ENCODE measurements around the gene DLL3.

Gene DLL3

GRCh38 chr19:39500543-39500942 is 1.8 kb downstream of the DLL3 start:
- H3K27ac ChIP-seq (ENCODE audit: low read depth, low read length) = no peak overlapping the region
- TF ChIP-seq, protein P1, sequence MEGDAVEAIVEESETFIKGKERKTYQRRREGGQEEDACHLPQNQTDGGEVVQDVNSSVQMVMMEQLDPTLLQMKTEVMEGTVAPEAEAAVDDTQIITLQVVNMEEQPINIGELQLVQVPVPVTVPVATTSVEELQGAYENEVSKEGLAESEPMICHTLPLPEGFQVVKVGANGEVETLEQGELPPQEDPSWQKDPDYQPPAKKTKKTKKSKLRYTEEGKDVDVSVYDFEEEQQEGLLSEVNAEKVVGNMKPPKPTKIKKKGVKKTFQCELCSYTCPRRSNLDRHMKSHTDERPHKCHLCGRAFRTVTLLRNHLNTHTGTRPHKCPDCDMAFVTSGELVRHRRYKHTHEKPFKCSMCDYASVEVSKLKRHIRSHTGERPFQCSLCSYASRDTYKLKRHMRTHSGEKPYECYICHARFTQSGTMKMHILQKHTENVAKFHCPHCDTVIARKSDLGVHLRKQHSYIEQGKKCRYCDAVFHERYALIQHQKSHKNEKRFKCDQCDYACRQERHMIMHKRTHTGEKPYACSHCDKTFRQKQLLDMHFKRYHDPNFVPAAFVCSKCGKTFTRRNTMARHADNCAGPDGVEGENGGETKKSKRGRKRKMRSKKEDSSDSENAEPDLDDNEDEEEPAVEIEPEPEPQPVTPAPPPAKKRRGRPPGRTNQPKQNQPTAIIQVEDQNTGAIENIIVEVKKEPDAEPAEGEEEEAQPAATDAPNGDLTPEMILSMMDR (IDR thresholded peaks at IDR 0.05; ENCODE audit: insufficient read depth, low read length, poor library complexity, severe bottlenecking) = no peak
- no peak for TF ChIP-seq EZH2phosphoT487 (conservative IDR thresholded peaks at IDR 0.05; ENCODE audit: low read length)
- no peak overlapping the region for H3K4me2 ChIP-seq (ENCODE audit: low read depth, low read length, poor library complexity, severe bottlenecking)
- H3K27me3 ChIP-seq (ENCODE audit: low read length) = no peaks in the 10 kb centered on the region
- no peaks in the 10 kb centered on the region for H3F3A ChIP-seq (ENCODE audit: insufficient read depth)
- no peak overlapping the region for H3K4me3 ChIP-seq (ENCODE audit: insufficient read depth, low read length, poor library complexity, severe bottlenecking)
- no peak overlapping the region for H2AFZ ChIP-seq (ENCODE audit: low read depth, low read length, severe bottlenecking)
- no peaks in the 10 kb centered on the region for H3K9me2 ChIP-seq (replicated peaks; ENCODE audit: insufficient read depth, low read length)
- no peaks in the 10 kb centered on the region for H4K20me1 ChIP-seq (ENCODE audit: low read depth, low read length)
- no peak overlapping the region for H3K9ac ChIP-seq (ENCODE audit: low read length)
- no peaks in the 10 kb centered on the region for H3K79me2 ChIP-seq (ENCODE audit: insufficient read depth, low read length)
- H3K9me3 ChIP-seq (ENCODE audit: insufficient read depth, low read length) = no peaks in the 10 kb centered on the region
- H3K36me3 ChIP-seq (ENCODE audit: low read length) = no peaks in the 10 kb centered on the region

- Histone ChIP-seq H3K79me2 (ENCODE audit: insufficient read depth, low read length) (no peaks in the 10 kb centered on the region), H4K20me1 (ENCODE audit: low read depth, low read length) (no peaks in the 10 kb centered on the region), H3K4me3 (ENCODE audit: insufficient read depth, low read length, poor library complexity, severe bottlenecking) (no peak overlapping the region), H3K27me3 (ENCODE audit: low read length) (no peaks in the 10 kb centered on the region), H3K36me3 (ENCODE audit: low read length) (no peaks in the 10 kb centered on the region), H3F3A (ENCODE audit: insufficient read depth) (no peaks in the 10 kb centered on the region), H3K9ac (ENCODE audit: low read length) (no peak overlapping the region), H2AFZ (ENCODE audit: low read depth, low read length, severe bottlenecking) (no peak overlapping the region), H3K9me3 (ENCODE audit: insufficient read depth, low read length) (no peaks in the 10 kb centered on the region), H3K4me2 (ENCODE audit: low read depth, low read length, poor library complexity, severe bottlenecking) (no peak overlapping the region), H3K27ac (ENCODE audit: low read depth, low read length) (no peak overlapping the region), H3K9me2 (replicated peaks; ENCODE audit: insufficient read depth, low read length) (no peaks in the 10 kb centered on the region)
- TF ChIP-seq EZH2phosphoT487 (conservative IDR thresholded peaks at IDR 0.05; ENCODE audit: low read length) = no peak
These were observed 2.6 kb downstream of the DLL3 start for GRCh38 chr19:39501340-39501739.

DNA sequence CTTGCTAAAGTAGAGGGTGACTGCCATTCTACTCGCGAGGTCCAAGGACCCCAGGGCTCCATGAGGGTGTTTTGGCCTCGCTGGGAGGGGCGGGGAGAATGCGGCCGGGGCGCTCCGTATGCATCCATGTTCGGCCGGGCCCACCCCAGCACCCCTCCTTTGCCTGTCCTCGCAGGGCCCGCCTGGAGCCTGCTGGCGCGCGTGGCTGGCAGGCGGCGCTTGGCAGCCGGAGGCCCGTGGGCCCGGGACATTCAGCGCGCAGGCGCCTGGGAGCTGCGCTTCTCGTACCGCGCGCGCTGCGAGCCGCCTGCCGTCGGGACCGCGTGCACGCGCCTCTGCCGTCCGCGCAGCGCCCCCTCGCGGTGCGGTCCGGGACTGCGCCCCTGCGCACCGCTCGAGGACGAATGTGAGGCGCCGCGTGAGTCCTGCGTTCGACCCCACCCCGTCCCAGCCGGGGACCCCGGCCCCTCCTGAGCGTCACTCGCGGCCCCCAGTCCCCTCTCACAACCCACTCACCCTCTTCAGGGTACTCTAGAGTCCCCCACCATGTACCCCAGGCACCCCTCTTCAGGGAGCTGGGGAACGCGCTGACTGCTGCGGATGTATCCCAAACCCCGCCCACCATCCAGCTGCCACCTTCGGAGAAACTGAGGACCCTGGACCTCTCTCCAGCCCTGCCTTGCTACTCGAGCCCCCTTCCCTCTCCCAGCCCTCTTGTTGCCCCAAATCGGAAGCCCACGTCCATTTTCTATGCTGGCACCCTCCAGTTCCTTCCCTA is 4.1 kb downstream of the DLL3 start:
- no peak overlapping the region for H3K4me3 ChIP-seq (ENCODE audit: insufficient read depth, low read length, poor library complexity, severe bottlenecking)
- H3F3A ChIP-seq (ENCODE audit: insufficient read depth) = no peaks in the 10 kb centered on the region
- H3K27me3 ChIP-seq (ENCODE audit: low read length) = no peaks in the 10 kb centered on the region
- H3K36me3 ChIP-seq (ENCODE audit: low read length) = no peaks in the 10 kb centered on the region
- H3K4me2 ChIP-seq (ENCODE audit: low read depth, low read length, poor library complexity, severe bottlenecking) = no peak overlapping the region
- no peaks in the 10 kb centered on the region for H3K79me2 ChIP-seq (ENCODE audit: insufficient read depth, low read length)
- H3K27ac ChIP-seq (ENCODE audit: low read depth, low read length) = no peak overlapping the region
- H3K9me3 ChIP-seq (ENCODE audit: insufficient read depth, low read length) = no peaks in the 10 kb centered on the region
- H3K9ac ChIP-seq (ENCODE audit: low read length) = no peak overlapping the region
- TF ChIP-seq EZH2phosphoT487 (conservative IDR thresholded peaks at IDR 0.05; ENCODE audit: low read length) = no peak
- TF ChIP-seq, protein P1 (IDR thresholded peaks at IDR 0.05; ENCODE audit: insufficient read depth, low read length, poor library complexity, severe bottlenecking) = peak; percentile 60
- no peaks in the 10 kb centered on the region for H4K20me1 ChIP-seq (ENCODE audit: low read depth, low read length)
- H3K9me2 ChIP-seq (replicated peaks; ENCODE audit: insufficient read depth, low read length) = no peaks in the 10 kb centered on the region
- H2AFZ ChIP-seq (ENCODE audit: low read depth, low read length, severe bottlenecking) = no peak overlapping the region

- H3K27ac ChIP-seq (ENCODE audit: low read depth, low read length) = no peak overlapping the region
- H3K27me3 ChIP-seq (ENCODE audit: low read length) = no peaks in the 10 kb centered on the region
- H3K9me3 ChIP-seq (ENCODE audit: insufficient read depth, low read length) = no peaks in the 10 kb centered on the region
These were observed 7.8 kb downstream of the DLL3 start for GRCh38 chr19:39506598-39506943.

More at GRCh38 chr19:39506598-39506943, 7.8 kb downstream of the DLL3 start:
- Histone ChIP-seq H3K9ac (ENCODE audit: low read length) (no peak overlapping the region), H3K36me3 (ENCODE audit: low read length) (no peaks in the 10 kb centered on the region), H4K20me1 (ENCODE audit: low read depth, low read length) (no peaks in the 10 kb centered on the region), H2AFZ (ENCODE audit: low read depth, low read length, severe bottlenecking) (no peak overlapping the region), H3K79me2 (ENCODE audit: insufficient read depth, low read length) (no peaks in the 10 kb centered on the region), H3K4me3 (ENCODE audit: insufficient read depth, low read length, poor library complexity, severe bottlenecking) (no peak overlapping the region), H3K9me2 (replicated peaks; ENCODE audit: insufficient read depth, low read length) (no peaks in the 10 kb centered on the region), H3F3A (ENCODE audit: insufficient read depth) (no peaks in the 10 kb centered on the region), H3K4me2 (ENCODE audit: low read depth, low read length, poor library complexity, severe bottlenecking) (peak overlapping the region; percentile 86)
- TF ChIP-seq, protein P1 (IDR thresholded peaks at IDR 0.05; ENCODE audit: insufficient read depth, low read length, poor library complexity, severe bottlenecking) = no peak

All from SU-DHL-6 (cell line).